Renal pelvis (tissue), 12 donors: ENCODE measurements around the gene CASD1. TPM values are rescaled to one million over a fixed set of nuclear protein-coding genes. Genes with fewer than 3 reads are reported as not detected.

Experiments used
- DNase-seq: peaks from one replicate; pipeline ENCODE4 v3.0.0-alpha.2; 2013
- long read RNA-seq, 16 experiments: transcript quantifications; one replicate each; lab custom pipeline, GENCODE V29; 2026
- polyA plus RNA-seq, 3 donors: library from polyadenylated mRNA; unstranded; fragments of 120-200 nt; gene quantifications; one replicate each; pipeline ENCODE4 v1.2.1, GENCODE V29; 2013; ENCODE audit not compliant: insufficient read length in 3 of 3

The CASD1 gene
- polyA plus RNA-seq: 10 to 100 TPM; 35.2 to 46.9 (median 46.6) TPM
- long read RNA-seq, donor 1, partial matches to known transcripts: 0 of 1 reads
- long read RNA-seq, donor 1, other reads (novel, unspliced or antisense): 0 of 1 reads
- long read RNA-seq, donor 2, partial matches to known transcripts: 81 of 168 reads
- long read RNA-seq, donor 2, other reads (novel, unspliced or antisense): 83 of 168 reads
- long read RNA-seq, donor 3: 0 reads
- long read RNA-seq, donor 4, partial matches to known transcripts: 11 of 14 reads
- long read RNA-seq, donor 4, other reads (novel, unspliced or antisense): 0 of 14 reads
- long read RNA-seq, donor 5, transcript CASD1-201 (18 exons, 3,942 nt): major isoform, 5 of 5 reads
- long read RNA-seq, donor 5, partial matches to known transcripts: 0 of 5 reads
- long read RNA-seq, donor 5, other reads (novel, unspliced or antisense): 0 of 5 reads
- long read RNA-seq, donor 6, partial matches to known transcripts: 0 of 1 reads
- long read RNA-seq, donor 6, other reads (novel, unspliced or antisense): 0 of 1 reads
- long read RNA-seq, donor 7, partial matches to known transcripts: 0 of 2 reads
- long read RNA-seq, donor 7, other reads (novel, unspliced or antisense): 0 of 2 reads
- long read RNA-seq, donor 8, partial matches to known transcripts: 0 of 1 reads
- long read RNA-seq, donor 8, other reads (novel, unspliced or antisense): 0 of 1 reads
- long read RNA-seq, donor 9, partial matches to known transcripts: 0 of 2 reads
- long read RNA-seq, donor 9, other reads (novel, unspliced or antisense): 0 of 2 reads
- long read RNA-seq, donor 10, partial matches to known transcripts: 12 of 13 reads
- long read RNA-seq, donor 10, other reads (novel, unspliced or antisense): 0 of 13 reads
- long read RNA-seq, donor 11, partial matches to known transcripts: 0 of 1 reads
- long read RNA-seq, donor 11, other reads (novel, unspliced or antisense): 0 of 1 reads
- long read RNA-seq, donor 12, partial matches to known transcripts: 0 of 4 reads
- long read RNA-seq, donor 12, other reads (novel, unspliced or antisense): 0 of 4 reads
- long read RNA-seq, donor 13, partial matches to known transcripts: 5 of 7 reads
- long read RNA-seq, donor 13, other reads (novel, unspliced or antisense): 0 of 7 reads
- long read RNA-seq, donor 14, transcript CASD1-201 (18 exons, 3,942 nt): major isoform, 7 of 7 reads
- long read RNA-seq, donor 14, partial matches to known transcripts: 0 of 7 reads
- long read RNA-seq, donor 14, other reads (novel, unspliced or antisense): 0 of 7 reads
- long read RNA-seq, donor 15, transcript CASD1-201 (18 exons, 3,942 nt): major isoform, 6 of 197 reads
- long read RNA-seq, donor 15, partial matches to known transcripts: 52 of 197 reads
- long read RNA-seq, donor 15, other reads (novel, unspliced or antisense): 138 of 197 reads
- long read RNA-seq, donor 16, partial matches to known transcripts: 10 of 14 reads
- long read RNA-seq, donor 16, other reads (novel, unspliced or antisense): 0 of 14 reads

DNA sequence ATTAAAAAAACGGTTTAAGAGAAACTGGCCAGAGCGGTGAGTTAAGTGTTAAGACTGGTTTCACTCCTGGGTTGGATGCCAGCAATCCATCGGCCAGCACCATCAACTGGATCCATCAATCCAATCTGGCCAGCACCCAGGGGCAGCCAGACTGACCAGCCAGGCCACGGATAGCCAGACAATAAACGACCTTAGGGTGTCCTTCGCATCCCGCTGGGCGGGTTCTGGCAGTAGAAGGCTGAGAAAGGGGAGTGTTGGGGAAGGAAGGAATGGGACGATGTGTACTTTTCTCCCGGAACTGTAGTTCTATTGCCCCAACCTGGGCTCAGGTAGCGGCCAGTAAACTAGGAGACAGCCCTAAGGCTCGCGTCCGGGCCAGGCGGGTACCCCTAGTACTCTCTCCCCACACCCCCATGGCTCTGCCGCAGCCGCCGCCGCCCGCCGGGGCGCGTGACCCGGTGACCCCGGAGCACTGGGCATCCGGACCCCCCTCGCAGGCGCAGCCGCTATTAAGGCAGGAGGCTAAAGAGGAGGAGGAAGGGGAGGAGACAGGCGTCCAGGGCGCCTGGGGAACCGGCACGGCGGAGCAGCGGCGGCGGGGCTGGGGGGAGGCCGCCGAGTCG, at the start of gene CASD1:
Gene CASD1, plus strand, starts transcription at position 546 of the 623 bp plus-strand sequence. CDS start 276 bp downstream, outside the sequence.
- peak; percentile 36 for DNase-seq

DNA sequence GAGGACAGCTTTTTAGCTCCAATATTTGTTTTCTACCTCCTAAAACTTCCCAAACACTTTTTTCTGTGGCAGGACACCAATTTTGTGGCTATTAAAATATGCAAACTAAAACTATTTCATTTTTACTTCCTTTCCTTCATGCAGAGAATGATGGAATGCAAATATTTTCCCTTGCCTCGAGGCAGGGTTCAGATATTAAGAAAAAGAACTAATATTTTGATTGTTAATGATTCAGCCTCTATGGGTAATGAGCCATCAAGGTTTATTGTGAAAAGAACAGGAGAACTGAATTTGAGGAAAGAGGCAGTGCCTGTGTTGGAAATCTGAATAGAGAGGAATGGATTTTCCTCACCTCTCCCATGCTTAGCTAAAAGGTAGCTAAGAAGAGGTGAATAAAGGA, 43.1 kb upstream of the CASD1 start:
- DNase-seq: no peak

DNA sequence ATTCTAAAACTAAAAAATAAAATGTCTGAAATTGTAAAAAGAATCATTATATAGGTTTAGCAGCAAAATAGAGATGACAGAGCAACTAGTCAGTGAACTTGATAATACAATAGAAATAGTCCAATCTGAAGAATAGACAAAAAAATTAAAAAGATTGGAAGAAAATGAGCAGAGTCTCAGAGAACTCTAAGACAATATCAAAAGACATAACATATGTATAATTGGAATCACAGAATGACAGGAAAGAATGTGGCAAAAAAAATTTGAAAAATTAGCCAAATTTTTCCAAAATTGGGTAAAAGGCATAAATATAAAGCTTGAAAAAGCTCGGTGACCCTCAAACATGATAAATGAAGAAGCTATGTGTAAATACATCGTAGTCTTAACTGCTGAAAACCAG, 38.0 kb upstream of the CASD1 start:
- no peak for DNase-seq

DNA sequence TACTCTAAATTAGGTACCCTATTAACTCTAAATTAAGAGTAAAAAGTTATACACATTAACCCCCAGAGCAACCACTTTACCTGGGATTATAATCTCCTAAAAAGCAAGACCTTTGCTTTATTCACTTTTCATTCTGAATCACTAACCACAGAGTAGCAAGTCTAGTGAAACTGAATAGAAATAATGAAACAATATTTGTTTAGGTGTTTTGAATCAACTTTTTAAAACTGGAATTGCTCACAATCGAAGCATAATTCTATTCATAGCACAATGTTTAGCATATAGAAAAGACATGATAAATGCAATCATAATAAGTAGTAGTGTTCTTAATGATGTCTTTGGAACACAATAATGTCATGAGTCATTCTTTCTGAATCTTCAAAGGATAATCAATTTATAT, 37.0 kb upstream of the CASD1 start:
- no peak for DNase-seq

DNA sequence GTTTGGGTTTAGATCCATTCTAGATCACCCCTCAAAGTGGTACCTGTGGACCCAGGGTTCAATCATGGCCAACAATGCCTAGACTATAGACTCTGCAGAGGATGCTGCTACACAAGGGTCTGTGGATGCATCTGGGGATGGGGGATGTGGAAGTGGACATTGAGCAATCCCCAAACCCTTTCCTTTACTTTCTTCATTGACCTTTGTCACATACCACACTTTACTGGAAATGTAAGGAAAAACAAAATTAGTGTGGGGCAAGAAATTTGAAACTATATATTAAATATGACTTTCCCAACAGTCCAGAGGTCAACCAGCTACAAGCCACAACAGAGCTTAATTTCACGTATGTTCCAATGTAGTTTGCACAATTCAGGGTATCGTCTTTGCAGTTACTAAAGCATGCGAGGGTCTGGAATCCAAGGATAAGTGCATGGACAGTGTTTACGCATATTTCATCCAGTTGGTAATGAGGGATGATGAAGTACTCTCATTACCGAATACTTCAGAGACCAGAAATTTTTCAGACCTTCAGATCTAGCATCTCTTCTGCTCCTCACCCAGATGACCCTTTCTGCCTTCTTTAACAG, 33.3 kb upstream of the CASD1 start:
- DNase-seq: no peak

DNA sequence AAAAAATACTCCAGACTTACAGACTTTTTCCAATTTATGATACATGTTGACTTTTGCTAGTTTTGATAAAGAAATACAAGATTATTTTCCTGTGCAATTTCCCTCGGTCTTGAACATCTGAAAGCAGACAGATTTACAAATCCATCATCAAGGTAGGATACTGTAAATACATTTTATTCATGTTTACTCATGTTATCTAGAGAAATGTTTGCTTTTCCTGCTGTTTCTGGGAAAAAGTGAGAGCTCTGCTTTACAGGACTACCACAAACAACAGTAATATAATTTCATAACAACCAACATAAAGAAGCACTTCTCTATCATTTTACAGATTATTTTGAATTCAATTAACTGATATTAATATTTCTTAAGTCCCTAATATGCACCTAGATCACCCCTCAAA, 31.7 kb upstream of the CASD1 start:
- DNase-seq: no peak

DNA sequence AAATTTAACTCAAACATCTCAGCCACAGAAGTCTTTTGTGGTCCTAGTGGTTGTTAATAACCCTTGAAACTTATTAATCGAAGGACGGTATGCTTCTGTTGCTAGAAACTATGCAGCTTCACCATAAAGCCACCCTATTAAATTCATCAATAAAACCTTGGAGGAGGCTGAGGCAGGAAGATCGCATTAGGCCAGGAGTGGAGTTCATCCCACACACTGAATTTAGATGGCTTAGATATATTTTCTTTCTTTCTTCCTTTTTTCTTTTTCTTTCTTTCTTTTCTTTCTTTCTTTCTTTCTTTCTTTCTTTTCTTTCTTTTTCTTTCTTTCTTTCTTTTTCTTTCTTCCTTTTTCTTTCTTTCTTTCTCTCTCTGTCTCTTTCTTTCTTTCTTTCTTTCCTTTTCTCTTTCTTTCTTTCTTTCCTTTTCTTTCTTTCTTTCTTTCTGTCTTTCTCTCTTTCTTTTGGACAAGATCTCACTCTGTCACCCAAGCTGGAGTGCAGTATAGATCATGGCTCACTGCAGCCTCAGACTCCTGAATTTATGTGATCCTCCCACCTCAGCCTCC, 30.9 kb upstream of the CASD1 start:
- DNase-seq: no peak

DNA sequence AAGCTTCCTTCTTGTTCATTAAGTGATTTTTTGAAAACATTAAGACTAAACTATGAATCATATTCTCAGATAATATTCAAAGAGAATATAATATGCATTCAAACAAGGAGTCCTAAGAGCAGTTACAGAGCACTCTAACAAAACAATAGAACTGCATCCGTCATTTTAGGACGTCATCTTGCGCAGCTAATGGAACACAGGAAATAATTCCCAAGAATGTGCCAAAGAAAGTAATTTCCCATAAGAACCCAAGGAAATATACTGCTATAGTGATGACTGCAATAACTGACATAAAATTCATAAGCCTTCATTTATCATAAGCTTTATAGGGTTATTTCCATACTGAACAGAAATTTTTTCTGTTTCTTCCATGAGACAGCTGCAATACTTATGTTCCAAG, 28.3 kb upstream of the CASD1 start:
- no peak for DNase-seq

DNA sequence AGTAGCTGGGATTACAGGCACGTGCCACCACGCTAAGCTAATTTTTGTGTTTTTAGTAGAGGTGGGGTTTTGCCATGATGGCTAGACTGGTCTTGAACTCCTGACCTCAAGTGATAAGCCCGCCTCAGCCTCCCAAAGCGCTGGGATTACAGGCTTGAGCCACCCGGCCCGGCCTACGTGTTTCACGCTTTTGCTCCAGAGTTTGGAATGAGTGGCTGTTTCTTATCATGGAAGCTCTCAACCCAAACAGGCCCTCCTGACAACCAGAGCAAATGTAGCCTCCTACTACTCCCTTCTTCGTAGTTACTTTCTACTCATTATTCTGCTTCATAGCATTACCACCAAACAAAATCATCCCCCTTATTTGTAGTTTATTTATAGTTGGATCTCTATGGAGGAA, 26.8 kb upstream of the CASD1 start:
- DNase-seq: no peak

DNA sequence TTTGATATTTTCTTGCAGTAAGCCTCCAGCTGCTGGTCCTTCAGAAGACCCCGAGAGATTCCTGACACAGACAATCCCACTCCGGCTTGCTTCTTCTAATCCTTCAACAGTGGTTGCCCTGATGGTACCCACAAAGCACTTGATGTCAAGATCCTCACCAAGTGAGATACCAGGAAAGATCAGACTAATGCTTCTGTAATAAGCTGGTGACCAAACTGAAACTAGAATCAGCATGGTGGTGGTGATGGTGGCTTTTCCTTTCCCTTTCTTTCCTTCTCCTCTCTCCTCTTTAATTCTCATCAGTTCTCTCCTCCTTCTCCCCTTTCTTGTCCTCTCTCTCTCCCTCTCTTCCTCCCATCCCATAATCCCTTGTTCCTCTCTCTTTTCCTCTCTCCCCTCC, 25.8 kb upstream of the CASD1 start:
- DNase-seq: no peak

DNA sequence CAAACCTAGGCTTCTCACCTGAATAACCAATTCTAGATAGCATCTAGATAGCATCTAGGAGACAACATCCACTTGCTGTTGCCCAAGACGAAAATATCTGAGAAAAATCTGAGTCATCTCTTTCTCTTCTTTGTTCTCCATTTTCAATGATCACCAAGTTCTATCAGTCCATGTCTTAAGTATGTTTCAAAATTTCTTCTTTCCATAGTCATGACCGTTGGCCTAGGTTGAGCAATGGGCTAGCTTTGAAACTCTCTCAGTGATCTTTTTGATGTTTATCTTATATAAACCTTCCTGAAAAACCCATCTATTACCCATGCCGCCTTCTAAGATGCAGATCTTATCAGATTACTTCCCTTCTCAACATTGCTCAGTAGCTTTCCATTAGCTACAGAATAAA, 23.4 kb upstream of the CASD1 start:
- no peak for DNase-seq

DNA sequence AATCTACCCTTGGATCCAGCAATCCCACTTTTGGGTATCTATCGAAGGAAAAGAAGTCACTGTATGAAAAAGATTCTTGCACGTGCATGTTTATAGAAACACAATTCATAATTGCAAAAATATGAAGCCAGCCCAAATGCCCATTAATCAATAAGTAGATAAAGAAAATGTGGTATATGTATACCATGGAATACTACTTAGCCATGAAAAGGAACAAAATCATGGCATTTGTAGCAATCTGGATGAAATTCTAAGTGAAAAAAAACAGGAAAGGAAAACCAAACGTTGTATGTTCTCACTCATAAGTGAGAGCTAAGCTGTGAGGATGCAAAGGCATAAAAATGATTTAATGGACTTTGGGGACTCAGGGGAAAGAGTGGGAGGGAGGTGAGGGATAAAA, 18.2 kb upstream of the CASD1 start:
- DNase-seq: no peak

DNA sequence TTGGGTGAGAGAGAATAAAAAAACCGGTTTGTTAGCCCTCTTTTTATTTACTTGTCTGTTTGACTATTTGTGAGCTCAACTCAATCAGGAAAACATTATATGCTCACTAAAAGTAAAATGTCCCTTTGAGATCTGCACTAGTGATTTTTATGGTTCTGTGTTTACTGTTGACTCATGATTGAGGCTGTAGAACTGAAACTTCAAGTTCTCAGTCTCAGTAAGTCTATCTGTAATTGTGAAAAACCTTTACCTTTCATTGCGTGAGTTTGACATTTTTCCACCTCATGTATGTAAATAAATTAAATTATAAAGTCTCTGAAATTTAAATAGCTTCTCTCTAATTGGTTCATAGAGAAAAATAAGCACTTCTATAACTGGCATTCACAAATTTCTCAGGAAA, 17.0 kb upstream of the CASD1 start:
- DNase-seq: no peak

DNA sequence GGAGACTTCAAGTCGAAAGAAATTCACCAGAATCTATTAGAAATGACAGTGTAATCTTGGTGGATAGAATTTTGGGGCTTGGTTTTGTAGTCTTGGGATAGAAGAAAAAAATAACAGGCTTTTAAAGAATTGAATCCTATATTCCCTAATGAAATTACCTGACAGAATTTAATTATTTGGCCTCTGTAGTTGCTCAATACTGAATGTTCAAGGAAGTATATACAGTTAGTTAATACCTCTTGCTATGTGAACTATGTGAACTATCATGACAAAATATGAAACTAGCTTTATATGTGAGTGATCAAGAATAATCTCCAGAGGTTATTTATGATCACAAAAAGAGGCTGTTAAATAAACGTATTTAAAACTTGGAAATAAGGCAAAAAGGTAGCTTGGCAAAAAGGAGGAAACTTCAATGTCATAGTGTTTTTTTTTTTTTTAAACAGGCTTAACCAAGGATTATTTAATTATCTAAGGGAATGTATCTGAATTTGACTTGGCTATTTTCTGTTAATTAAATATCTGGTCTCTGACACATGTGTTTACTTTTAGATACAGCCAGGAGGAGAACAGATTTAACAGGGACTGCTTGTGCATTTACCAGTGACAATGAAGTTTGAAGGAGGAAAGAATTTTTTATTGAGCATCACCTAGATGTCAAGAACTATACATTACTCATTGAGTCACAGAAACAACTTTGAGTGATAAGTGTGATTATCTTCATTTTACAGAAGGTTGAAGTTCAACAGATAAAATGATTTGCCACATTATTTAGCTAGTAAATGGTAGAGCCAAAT, 11.5 kb upstream of the CASD1 start:
- no peak for DNase-seq

DNA sequence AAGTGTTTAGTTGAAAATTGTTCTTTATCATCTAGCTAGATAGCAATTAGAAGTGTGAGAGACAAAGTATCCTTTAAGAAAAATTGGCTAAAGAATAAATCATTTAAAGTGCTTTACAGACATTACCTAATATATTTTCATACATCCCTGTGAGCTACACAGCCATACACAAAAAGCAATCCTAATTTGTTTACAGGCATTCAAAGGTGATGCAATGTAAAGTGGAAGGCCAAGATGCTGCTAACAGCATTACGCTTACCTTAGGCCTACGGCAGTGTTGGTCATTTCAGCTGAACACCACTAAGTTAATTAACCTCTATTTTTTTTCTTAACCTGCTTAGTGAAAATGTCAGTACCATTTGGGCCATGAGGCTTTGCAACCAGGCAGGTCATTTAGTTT, 10.7 kb upstream of the CASD1 start:
- no peak for DNase-seq

DNA sequence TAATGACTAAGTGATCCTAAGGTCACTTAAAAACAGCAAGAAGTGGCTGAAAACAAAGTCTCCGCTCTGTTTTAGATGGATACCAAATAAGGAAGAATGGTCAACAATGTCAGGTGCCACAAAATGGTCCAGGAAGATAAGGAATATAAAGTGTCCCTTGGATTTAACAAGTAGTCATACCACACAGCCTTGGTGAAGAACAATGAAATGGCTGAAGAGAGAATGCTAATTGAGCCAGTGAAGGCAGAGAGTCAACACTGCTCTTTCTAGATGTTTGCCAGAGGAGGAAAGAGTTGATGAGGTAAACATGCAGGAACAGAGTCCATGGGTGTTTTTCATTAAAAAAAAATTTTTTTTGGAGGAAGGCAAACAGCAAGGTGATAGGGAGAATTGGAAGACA, 2.1 kb upstream of the CASD1 start:
- DNase-seq: no peak

DNA sequence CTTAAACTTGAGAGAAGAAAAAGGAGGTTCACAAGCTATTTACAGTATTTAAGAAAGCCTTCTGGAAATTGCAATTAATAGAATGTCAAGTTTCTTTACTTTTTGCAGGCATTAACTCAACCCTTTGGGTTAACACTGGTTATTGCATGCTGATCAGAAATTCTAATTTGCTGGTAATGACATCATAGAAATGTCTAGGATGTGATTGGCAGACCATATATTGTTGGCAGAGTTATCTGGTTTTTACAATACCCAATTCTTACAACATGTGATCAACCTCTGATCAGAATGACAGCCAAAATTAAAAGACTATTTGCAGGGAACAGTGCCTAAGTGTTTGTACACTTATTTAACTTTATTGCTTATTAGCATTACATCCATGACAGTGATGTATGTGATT, 1.6 kb upstream of the CASD1 start:
- no peak for DNase-seq

DNA sequence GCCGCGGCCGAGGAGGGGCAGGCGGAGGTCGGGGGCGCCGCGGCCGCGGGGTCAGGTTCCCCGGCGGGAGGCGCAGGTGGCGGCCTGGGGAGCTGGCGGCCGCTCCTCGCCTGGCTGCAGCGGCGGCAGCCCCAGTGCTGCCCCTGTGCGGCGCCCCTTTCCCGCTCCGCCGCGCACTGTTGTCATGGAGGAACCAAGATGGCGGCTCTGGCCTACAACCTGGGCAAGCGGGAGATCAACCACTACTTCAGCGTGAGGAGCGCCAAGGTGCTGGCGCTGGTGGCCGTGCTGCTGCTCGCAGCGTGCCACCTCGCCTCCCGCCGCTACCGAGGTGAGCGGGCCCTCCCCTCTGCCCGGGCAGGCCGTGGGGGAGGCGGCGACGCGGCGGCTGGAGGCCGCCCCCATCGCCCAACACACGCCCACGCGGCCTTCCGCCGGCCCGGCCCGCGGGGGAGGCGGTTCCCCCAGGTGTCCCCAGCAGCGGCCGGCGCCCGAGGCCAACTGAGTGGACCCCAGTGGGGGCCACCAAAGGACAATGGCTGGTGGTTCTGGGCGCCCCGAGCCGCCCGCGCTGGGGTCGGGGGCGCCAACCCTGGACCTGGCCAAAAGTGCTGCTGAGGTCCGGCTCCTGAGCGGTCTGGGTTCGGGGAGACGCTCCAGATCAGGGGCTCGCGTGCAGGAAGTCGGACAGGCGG, 425 bp downstream of the CASD1 start:
- peak; percentile 75 for DNase-seq
